Stimulated activated CD4-positive, alpha-beta T cell treated with anti-CD3 and anti-CD28 coated beads, Interleukin-1b, Interleukin-23, amount 100 ng/mL, for 48 hours (primary cell): Measurements from ENCODE around the gene ZNF385C.
"Not testable (repeated sequence)": the region's sequence is repeated elsewhere in the genome, so short reads cannot be mapped to it uniquely, and the experiment has no call there.

ENCODE experiments used
- DNase-seq: peaks from one replicate; pipeline ENCODE4 v3.0.0-alpha.2; 2020

ZNF385C gene, protein sequence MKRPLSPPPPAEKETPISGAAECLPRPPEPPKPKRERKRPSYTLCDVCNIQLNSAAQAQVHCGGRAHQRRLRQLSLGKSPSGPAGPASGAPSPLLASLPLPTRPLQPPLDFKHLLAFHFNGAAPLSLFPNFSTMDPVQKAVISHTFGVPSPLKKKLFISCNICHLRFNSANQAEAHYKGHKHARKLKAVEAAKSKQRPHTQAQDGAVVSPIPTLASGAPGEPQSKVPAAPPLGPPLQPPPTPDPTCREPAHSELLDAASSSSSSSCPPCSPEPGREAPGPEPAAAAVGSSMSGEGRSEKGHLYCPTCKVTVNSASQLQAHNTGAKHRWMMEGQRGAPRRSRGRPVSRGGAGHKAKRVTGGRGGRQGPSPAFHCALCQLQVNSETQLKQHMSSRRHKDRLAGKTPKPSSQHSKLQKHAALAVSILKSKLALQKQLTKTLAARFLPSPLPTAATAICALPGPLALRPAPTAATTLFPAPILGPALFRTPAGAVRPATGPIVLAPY

DNA sequence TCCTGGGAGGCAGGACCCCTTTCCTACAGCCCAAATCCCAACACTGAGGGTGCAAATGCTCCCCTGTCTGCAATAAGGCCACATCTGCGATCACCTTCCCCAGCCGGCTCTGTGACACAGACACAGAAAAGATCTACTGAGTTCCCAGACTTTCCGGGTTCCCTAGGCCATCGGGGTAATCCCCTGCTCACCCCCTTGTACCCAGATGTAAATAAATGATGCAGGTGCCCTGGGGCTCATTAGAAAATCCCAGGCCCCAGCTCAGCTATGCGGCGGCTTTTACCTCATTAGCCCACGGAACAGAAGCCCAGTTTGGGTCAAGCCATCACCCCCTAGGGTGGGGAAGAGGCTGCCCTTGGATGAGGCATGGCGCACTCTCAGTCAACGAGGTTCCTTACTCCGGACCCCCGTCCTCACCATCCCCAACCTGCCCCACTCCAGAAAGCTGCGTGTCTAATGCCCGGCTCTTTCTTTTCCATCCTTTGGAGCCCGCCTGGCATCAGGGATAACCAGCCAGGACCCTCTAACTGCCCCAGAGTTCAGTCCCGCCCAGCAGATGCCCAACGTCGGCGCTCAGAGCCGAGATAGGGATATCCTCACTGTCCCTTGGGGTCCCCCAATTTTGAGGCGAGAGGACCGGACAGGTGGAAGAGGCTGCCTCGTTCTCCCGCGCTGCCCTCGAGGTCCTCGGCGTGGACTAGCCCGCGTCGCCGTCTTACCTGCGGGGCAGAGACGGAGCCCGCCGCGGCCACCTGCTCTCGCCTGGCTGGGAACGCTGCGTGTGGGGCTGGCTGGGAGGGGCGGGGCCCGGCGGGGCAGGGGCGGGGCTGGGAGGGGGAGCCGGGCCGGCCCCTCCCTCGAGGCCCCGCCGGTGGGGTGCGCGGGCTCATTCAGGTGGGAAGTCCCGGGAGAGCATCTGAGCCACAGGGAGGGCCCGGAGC lies at the start of gene ZNF385C:
ZNF385C (minus strand) TSS at position 783 of the 941 bp plus-strand sequence. CDS start 35,417 bp downstream, outside the sequence.
- DNase-seq, result no peak

GRCh38 chr17:42146911-42147607 lies 48.8 kb upstream of the ZNF385C start:
- DNase-seq, result no peak

GRCh38 chr17:42143138-42143537 lies 44.9 kb upstream of the ZNF385C start:
- DNase-seq, result not testable (repeated sequence)

DNA sequence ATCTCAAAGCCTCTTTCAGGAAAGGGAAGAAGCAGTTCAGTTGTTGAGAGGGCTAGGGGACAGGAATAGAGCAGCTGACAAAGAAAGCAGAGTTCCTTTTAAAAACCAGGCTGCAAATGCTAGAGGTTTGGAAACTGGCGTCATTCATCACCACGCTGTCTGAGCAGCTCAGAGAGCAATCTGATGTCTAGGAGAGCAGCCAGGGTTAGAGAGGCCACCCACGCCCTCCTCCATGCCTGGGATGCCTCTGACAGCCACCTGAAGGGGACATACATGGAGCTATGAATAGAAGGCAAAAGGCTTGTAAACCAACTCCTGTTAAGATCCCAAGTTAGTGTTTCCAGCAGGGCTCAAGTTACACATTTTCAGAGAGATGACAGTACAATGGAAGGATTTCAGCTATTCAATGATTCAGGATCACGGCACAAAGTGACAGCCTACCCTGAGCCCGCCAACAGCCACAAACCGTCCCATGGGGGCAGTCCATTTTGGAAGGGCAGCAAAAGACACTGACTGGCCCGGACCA lies 44.2 kb upstream of the ZNF385C start:
- DNase-seq, result no peak

- no peak for DNase-seq
These were observed 43.1 kb upstream of the ZNF385C start for GRCh38 chr17:42141382-42141781.

GRCh38 chr17:42140690-42141089 lies 42.4 kb upstream of the ZNF385C start:
- not testable (repeated sequence) for DNase-seq

DNA sequence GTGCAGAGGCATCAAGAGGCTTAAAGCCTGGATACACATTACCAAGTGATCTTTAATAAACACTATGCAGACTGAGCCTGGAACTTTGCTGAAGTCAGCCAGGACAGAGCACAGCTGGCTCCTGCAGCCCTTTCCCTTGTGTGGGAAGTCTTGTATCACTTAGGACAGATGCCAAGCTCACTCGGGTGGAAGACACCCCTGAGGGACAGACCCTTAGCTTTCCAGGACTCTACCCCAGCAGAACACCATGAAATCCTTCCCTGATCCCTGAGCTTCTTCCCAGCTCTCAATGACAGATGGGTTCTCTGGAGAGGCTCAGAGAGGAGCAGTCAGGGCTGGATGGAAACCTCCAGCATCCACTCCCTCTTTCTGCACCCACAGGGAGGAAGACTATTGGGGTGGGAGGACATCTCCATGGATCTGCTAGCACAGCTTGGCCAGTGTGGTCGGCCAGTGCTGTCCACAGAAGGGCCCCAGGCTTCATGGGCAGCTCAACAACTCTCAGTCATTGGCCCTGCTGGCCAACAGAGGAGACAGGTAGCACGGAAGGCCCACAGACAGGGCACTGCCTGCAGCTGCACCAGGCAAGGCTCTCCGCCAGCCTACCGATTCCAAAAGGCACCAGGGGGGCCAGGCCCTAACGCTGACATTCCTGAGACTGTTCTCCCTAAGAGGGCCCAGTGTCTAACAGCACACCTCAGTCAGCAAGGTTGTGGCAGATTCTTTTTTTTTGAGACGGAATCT lies 40.6 kb upstream of the ZNF385C start:
- no peak for DNase-seq

GRCh38 chr17:42136654-42137051 lies 38.4 kb upstream of the ZNF385C start:
- DNase-seq, result no peak

- no peak for DNase-seq
These were observed 37.7 kb upstream of the ZNF385C start for GRCh38 chr17:42135664-42136653.

GRCh38 chr17:42135151-42135550 lies 36.9 kb upstream of the ZNF385C start:
- DNase-seq, result no peak

DNA sequence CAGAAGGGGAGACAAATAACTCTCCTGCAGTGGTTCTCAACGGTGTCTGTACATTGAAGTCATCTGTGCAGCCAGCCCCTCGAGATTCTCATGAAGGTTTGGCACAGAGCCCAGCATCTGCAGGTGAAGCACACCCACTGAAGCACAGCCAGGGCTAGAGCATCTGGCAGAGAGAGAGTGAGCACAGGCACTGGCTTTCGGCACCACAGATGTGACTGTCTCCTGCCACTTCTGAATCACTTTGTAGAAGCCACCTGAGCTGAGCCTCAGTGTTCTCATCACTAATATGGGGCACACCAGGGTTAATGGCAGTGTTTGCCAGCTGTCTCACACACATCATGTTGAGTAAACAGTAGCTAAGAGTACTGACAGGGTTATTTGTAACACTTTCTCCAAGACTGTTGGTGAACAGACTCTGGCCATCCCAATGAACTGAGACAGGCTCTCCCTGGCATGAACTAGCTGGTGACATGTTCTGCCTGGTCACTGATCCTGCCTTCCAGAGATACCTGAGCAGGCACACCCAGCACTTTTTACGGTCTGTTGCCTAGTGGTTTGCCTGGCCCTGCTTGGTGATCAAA lies 35.3 kb upstream of the ZNF385C start:
- peak; percentile 47 for DNase-seq

- DNase-seq, result peak; percentile 56
These were observed 34.7 kb upstream of the ZNF385C start for GRCh38 chr17:42132941-42133340.

GRCh38 chr17:42131981-42132432 lies 33.7 kb upstream of the ZNF385C start:
- DNase-seq, result no peak

- DNase-seq, result no peak
These were observed 33.0 kb upstream of the ZNF385C start for GRCh38 chr17:42131232-42131631.

- DNase-seq, result no peak
These were observed 32.1 kb upstream of the ZNF385C start for GRCh38 chr17:42130310-42130936.

GRCh38 chr17:42129109-42129837 lies 31.0 kb upstream of the ZNF385C start:
- no peak for DNase-seq

DNA sequence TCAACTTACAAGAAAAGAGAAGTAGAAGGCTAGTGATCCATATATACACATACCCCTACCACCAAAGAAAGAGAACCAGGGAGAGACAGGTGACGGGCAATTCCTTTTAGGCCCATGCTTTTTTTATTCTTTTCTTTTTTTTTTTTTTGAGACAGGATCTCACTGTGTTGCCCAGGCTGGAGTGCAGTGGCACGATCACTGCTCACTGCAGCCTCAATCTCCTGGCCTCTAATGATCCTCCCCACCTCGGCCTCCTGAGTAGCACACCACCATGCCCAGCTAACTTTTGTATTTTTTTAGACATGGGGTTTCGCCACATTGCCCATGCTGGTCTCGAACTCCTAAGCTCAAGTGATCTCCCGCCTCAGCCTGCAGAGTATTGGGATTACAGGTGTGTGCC lies 29.1 kb upstream of the ZNF385C start:
- DNase-seq, result no peak

DNA sequence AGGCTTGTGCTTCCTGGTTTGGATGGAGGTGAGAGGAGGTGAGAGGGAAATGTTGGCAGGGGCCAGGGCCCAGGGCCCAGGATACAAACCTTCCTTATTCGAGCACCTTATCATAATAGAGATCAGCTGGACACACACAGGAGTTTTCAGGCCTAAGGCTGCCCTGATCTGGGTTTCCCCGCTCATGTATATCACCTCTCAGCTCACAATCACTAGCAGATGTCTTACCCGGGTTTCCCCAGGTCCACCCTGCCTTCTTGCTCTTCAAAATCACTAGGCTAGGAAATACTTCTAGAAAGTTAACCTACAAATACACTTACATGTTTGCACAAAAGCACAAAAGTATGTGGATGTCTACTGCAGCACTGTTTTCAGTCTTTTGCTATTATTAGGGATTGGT lies 28.6 kb upstream of the ZNF385C start:
- DNase-seq, result no peak

- DNase-seq, result no peak
These were observed 27.3 kb upstream of the ZNF385C start for GRCh38 chr17:42125565-42125964.
